ENCODE results near the gene KRT38. TPM values are rescaled to one million over a fixed set of nuclear protein-coding genes. Genes with fewer than 3 reads are reported as not detected.

Gene KRT38
- polyA plus RNA-seq, 3 donors from 2014 or later = not detected

GRCh38 chr17:41475421-41475820, 34.6 kb upstream of the KRT38 start:
- Mint-ChIP-seq H3K9me3 (no peaks in the 10 kb centered on the region), H3K4me3 (no peak overlapping the region), H3K36me3 (no peaks in the 10 kb centered on the region), H3K4me1 (no peaks in the 10 kb centered on the region), H3K27ac (no peak overlapping the region), H3K27me3 (ENCODE audit: low read depth in 3 of 3) (peaks cover 0 to 10% (median 5%) of the 10 kb centered on the region in 3 donors)
- DNase-seq = no peak

GRCh38 chr17:41474863-41475262, 34.1 kb upstream of the KRT38 start:
- Mint-ChIP-seq H3K27me3 (ENCODE audit: low read depth in 3 of 3) (peaks cover 0 to 10% (median 5%) of the 10 kb centered on the region in 3 donors), H3K36me3 (no peaks in the 10 kb centered on the region), H3K4me1 (no peaks in the 10 kb centered on the region), H3K4me3 (no peak overlapping the region), H3K9me3 (no peaks in the 10 kb centered on the region), H3K27ac (no peak overlapping the region)
- no peak for DNase-seq

- Mint-ChIP-seq H3K4me1 (no peaks in the 10 kb centered on the region), H3K27ac (no peak overlapping the region), H3K9me3 (no peaks in the 10 kb centered on the region), H3K36me3 (no peaks in the 10 kb centered on the region), H3K4me3 (no peak overlapping the region), H3K27me3 (ENCODE audit: low read depth in 3 of 3) (peaks cover 0 to 6% (median 6%) of the 10 kb centered on the region in 3 donors)
- no peak for DNase-seq
These were observed 27.6 kb upstream of the KRT38 start for GRCh38 chr17:41468346-41468745.

- Mint-ChIP-seq H3K9me3 (no peaks in the 10 kb centered on the region), H3K27ac (no peak overlapping the region), H3K27me3 (ENCODE audit: low read depth in 3 of 3) (peaks cover 0 to 4% (median 4%) of the 10 kb centered on the region in 3 donors), H3K4me3 (no peak overlapping the region), H3K4me1 (no peaks in the 10 kb centered on the region), H3K36me3 (no peaks in the 10 kb centered on the region)
- no peak for DNase-seq
These were observed 26.8 kb upstream of the KRT38 start for GRCh38 chr17:41467561-41467960.

GRCh38 chr17:41466988-41467387, 26.2 kb upstream of the KRT38 start, which contains the start of gene KRT32:
Gene KRT32 (minus strand): TSS chr17:41467386. CDS start chr17:41467325, 61 bp downstream.
- Mint-ChIP-seq H3K27me3 (ENCODE audit: low read depth in 3 of 3) (peaks cover under 1 to 4% (median 3%) of the 10 kb centered on the region in 3 donors), H3K4me1 (no peaks in the 10 kb centered on the region), H3K27ac (no peak within 1 kb of the TSS), H3K4me3 (no peak within 1 kb of the TSS), H3K9me3 (no peaks in the 10 kb centered on the region), H3K36me3 (no peaks in the 10 kb centered on the region)
- DNase-seq = no peak

GRCh38 chr17:41464682-41465081, 23.9 kb upstream of the KRT38 start:
- no peak overlapping the region for H3K4me3 Mint-ChIP-seq
- H3K36me3 Mint-ChIP-seq = no peaks in the 10 kb centered on the region
- peaks cover 2 to 3% (median 2%) of the 10 kb centered on the region in 3 donors for H3K27me3 Mint-ChIP-seq (ENCODE audit: low read depth in 3 of 3)
- H3K9me3 Mint-ChIP-seq = no peaks in the 10 kb centered on the region
- no peak for DNase-seq
- H3K4me1 Mint-ChIP-seq = no peaks in the 10 kb centered on the region
- no peak overlapping the region for H3K27ac Mint-ChIP-seq

- H3K4me3 Mint-ChIP-seq = no peak overlapping the region
- DNase-seq = no peak
- H3K9me3 Mint-ChIP-seq = no peaks in the 10 kb centered on the region
- H3K27me3 Mint-ChIP-seq (ENCODE audit: low read depth in 3 of 3) = peaks cover 2 to 3% (median 2%) of the 10 kb centered on the region in 3 donors
- no peaks in the 10 kb centered on the region for H3K4me1 Mint-ChIP-seq
- no peaks in the 10 kb centered on the region for H3K36me3 Mint-ChIP-seq
- H3K27ac Mint-ChIP-seq = no peak overlapping the region
These were observed 23.4 kb upstream of the KRT38 start for GRCh38 chr17:41464173-41464572.

GRCh38 chr17:41463746-41464145, 23.0 kb upstream of the KRT38 start:
- no peak overlapping the region for H3K27ac Mint-ChIP-seq
- H3K4me3 Mint-ChIP-seq = no peak overlapping the region
- H3K4me1 Mint-ChIP-seq = no peaks in the 10 kb centered on the region
- H3K9me3 Mint-ChIP-seq = no peaks in the 10 kb centered on the region
- H3K36me3 Mint-ChIP-seq = no peaks in the 10 kb centered on the region
- no peak for DNase-seq
- H3K27me3 Mint-ChIP-seq (ENCODE audit: low read depth in 3 of 3) = peaks cover 1 to 3% (median 2%) of the 10 kb centered on the region in 3 donors

- no peak overlapping the region for H3K27ac Mint-ChIP-seq
- H3K4me1 Mint-ChIP-seq = no peaks in the 10 kb centered on the region
- H3K27me3 Mint-ChIP-seq (ENCODE audit: low read depth in 3 of 3) = peaks cover 0 to 3% (median 2%) of the 10 kb centered on the region in 3 donors
- no peak overlapping the region for H3K4me3 Mint-ChIP-seq
- no peaks in the 10 kb centered on the region for H3K36me3 Mint-ChIP-seq
- H3K9me3 Mint-ChIP-seq = no peaks in the 10 kb centered on the region
- DNase-seq = no peak
These were observed 21.9 kb upstream of the KRT38 start for GRCh38 chr17:41462705-41463104.

- H3K27me3 Mint-ChIP-seq (ENCODE audit: low read depth in 3 of 3) = peaks cover 2 to 7% (median 4%) of the 10 kb centered on the region in 3 donors
- H3K36me3 Mint-ChIP-seq = no peaks in the 10 kb centered on the region
- H3K4me1 Mint-ChIP-seq = no peaks in the 10 kb centered on the region
- H3K4me3 Mint-ChIP-seq = no peak overlapping the region
- no peak overlapping the region for H3K27ac Mint-ChIP-seq
- H3K9me3 Mint-ChIP-seq = no peaks in the 10 kb centered on the region
- no peak for DNase-seq
These were observed 16.9 kb upstream of the KRT38 start for GRCh38 chr17:41457676-41458075.

GRCh38 chr17:41456204-41456603, 15.4 kb upstream of the KRT38 start:
- Mint-ChIP-seq H3K27ac (no peak overlapping the region), H3K9me3 (no peaks in the 10 kb centered on the region), H3K4me3 (no peak overlapping the region), H3K4me1 (no peaks in the 10 kb centered on the region), H3K36me3 (no peaks in the 10 kb centered on the region), H3K27me3 (ENCODE audit: low read depth in 3 of 3) (peaks cover 2 to 7% (median 3%) of the 10 kb centered on the region in 3 donors)
- DNase-seq = no peak

- Mint-ChIP-seq H3K27me3 (ENCODE audit: low read depth in 3 of 3) (peaks cover 1 to 7% (median 4%) of the 10 kb centered on the region in 3 donors), H3K4me1 (no peaks in the 10 kb centered on the region), H3K27ac (no peak overlapping the region), H3K4me3 (no peak overlapping the region), H3K9me3 (no peaks in the 10 kb centered on the region), H3K36me3 (no peaks in the 10 kb centered on the region)
- no peak for DNase-seq
These were observed 14.5 kb upstream of the KRT38 start for GRCh38 chr17:41455236-41455635.

- H3K36me3 Mint-ChIP-seq = no peaks in the 10 kb centered on the region
- H3K4me1 Mint-ChIP-seq = no peaks in the 10 kb centered on the region
- peaks cover 1 to 8% (median 4%) of the 10 kb centered on the region in 3 donors for H3K27me3 Mint-ChIP-seq (ENCODE audit: low read depth in 3 of 3)
- H3K9me3 Mint-ChIP-seq = no peaks in the 10 kb centered on the region
- H3K4me3 Mint-ChIP-seq = no peak overlapping the region
- no peak for DNase-seq
- no peak overlapping the region for H3K27ac Mint-ChIP-seq
These were observed 12.3 kb upstream of the KRT38 start for GRCh38 chr17:41453066-41453465.

- no peaks in the 10 kb centered on the region for H3K9me3 Mint-ChIP-seq
- no peak overlapping the region for H3K4me3 Mint-ChIP-seq
- no peak overlapping the region for H3K27ac Mint-ChIP-seq
- DNase-seq = no peak
- peaks cover 1 to 8% (median 4%) of the 10 kb centered on the region in 3 donors for H3K27me3 Mint-ChIP-seq (ENCODE audit: low read depth in 3 of 3)
- no peaks in the 10 kb centered on the region for H3K4me1 Mint-ChIP-seq
- H3K36me3 Mint-ChIP-seq = no peaks in the 10 kb centered on the region
These were observed 11.5 kb upstream of the KRT38 start for GRCh38 chr17:41452281-41452680.

GRCh38 chr17:41451154-41451728, 10.5 kb upstream of the KRT38 start:
- peaks cover 1 to 8% (median 4%) of the 10 kb centered on the region in 3 donors for H3K27me3 Mint-ChIP-seq (ENCODE audit: low read depth in 3 of 3)
- H3K4me3 Mint-ChIP-seq = no peak overlapping the region
- H3K36me3 Mint-ChIP-seq = no peaks in the 10 kb centered on the region
- H3K9me3 Mint-ChIP-seq = no peaks in the 10 kb centered on the region
- DNase-seq = no peak
- H3K27ac Mint-ChIP-seq = no peak overlapping the region
- H3K4me1 Mint-ChIP-seq = no peaks in the 10 kb centered on the region

Measured in immature natural killer cell (primary cell).